DND-41 (cell line): ENCODE data around the gene TKFC.

ENCODE experiments used
- CTCF ChIP-seq: IDR thresholded peaks from 2 replicates; pipeline ENCODE4 v1.5.1; 2012; ENCODE audit warnings: borderline replicate concordance, low read length, moderate library complexity, mild to moderate bottlenecking; ENCODE audit not compliant: poor library complexity, severe bottlenecking; ENCODE audit errors: extremely low read depth
- EZH2 ChIP-seq: IDR thresholded peaks from 3 replicates; pipeline ENCODE4 v1.6.1; 2012; ENCODE audit warnings: borderline replicate concordance, low read depth, mild to moderate bottlenecking, moderate library complexity, low read length, inconsistent platforms; ENCODE audit not compliant: severe bottlenecking

DNA sequence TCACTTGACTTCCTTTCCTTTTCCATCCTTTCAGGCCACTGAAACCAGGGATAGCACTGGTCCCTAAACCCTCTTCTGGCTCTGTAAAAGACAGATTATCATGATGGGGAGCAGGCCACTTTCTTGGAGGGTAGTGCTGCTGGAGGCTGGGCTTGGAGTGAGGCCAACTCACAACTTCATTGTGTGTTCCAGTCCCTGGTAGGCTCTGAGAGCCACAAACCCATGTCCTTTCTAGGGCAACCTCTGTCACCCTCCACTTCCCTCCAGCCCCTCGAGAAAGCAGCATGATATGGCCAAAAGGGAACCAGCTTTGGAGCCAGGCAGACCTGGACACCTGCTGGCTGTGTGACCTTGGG lies 2.3 kb downstream of the TKFC start:
- TF ChIP-seq CTCF (no peak), EZH2 (no peak)
